IMR-90 (cell line): ENCODE measurements around the gene COL15A1. TPM values are rescaled to one million over a fixed set of nuclear protein-coding genes. Genes with fewer than 3 reads are reported as not detected.

Experiments
- ATAC-seq: fragments of 200-7000 bp; cut with Tn5 transposase; 2 replicates; pipeline ENCODE4 v1.9.1; 2020; ENCODE audit warnings: low read depth, mild to moderate bottlenecking, moderate library complexity
- BruUV-seq: library from RNA; stranded (reverse); fragments of 400-500 nt; replicated peaks from 2 replicates; lab custom pipeline; 2021; lab: Mats Ljungman, UMichigan
- CTCF ChIA-PET: fragments of 300-600 bp; formaldehyde crosslinking; extraction: SDS; loops from one replicate; lab custom pipeline; 2021; ENCODE audit warnings: antibody characterized with exemption; lab: Yijun Ruan, JAX
- POLR2A ChIA-PET: fragments of 300-600 bp; sonication (Branson Sonifier 250); formaldehyde crosslinking; loops from one replicate; lab custom pipeline; 2022; ENCODE audit warnings: antibody characterized with exemption; ENCODE audit not compliant: unreplicated experiment; lab: Charles Lee
- DNase-seq: peaks from one replicate; pipeline ENCODE4 v3.0.0; 2013
- H2AFZ ChIP-seq: replicated peaks from 2 replicates; pipeline ENCODE3; 2013; ENCODE audit warnings: low read length, mild to moderate bottlenecking; ENCODE audit not compliant: poor library complexity
- H2AK5ac ChIP-seq: 2 replicates; pipeline ENCODE4 v1.6.1; 2013; ENCODE audit warnings: low read depth, low read length, inconsistent platforms
- H2AK9ac ChIP-seq: replicated peaks from 2 replicates; pipeline ENCODE3; 2013; ENCODE audit warnings: mild to moderate bottlenecking, low read depth, low read length, moderate library complexity; ENCODE audit not compliant: poor library complexity
- H2BK120ac ChIP-seq: 2 replicates; pipeline ENCODE4 v1.6.1; 2013; ENCODE audit warnings: low read depth, low read length, inconsistent platforms
- H2BK15ac ChIP-seq: 3 replicates; pipeline ENCODE4 v1.6.1; 2013; ENCODE audit warnings: low read depth, low read length, inconsistent platforms
- H2BK20ac ChIP-seq: 2 replicates; pipeline ENCODE4 v1.6.1; 2013; ENCODE audit warnings: low read depth, mild to moderate bottlenecking, inconsistent platforms, low read length, moderate library complexity
- H2BK5ac ChIP-seq: 2 replicates; pipeline ENCODE4 v1.6.1; 2013; ENCODE audit warnings: mild to moderate bottlenecking, low read depth, low read length, inconsistent platforms; ENCODE audit not compliant: poor library complexity, severe bottlenecking
- H3K14ac ChIP-seq: replicated peaks from 2 replicates; pipeline ENCODE4 v1.6.1; 2013; ENCODE audit warnings: low read depth, low read length, inconsistent platforms
- H3K18ac ChIP-seq: 2 replicates; pipeline ENCODE4 v1.6.1; 2013; ENCODE audit warnings: low read depth, low read length, control low read depth
- H3K23ac ChIP-seq: 2 replicates; pipeline ENCODE4 v1.6.1; 2013; ENCODE audit warnings: low read depth, low read length, inconsistent platforms
- H3K27ac ChIP-seq: 2 replicates; pipeline ENCODE4 v1.5.1; 2013; ENCODE audit warnings: mild to moderate bottlenecking, control low read depth, low read length; ENCODE audit not compliant: insufficient read depth
- H3K27me3 ChIP-seq: 2 replicates; pipeline ENCODE4 v1.6.1; 2013; ENCODE audit warnings: low read length; ENCODE audit not compliant: control insufficient read depth, insufficient read depth
- H3K36me3 ChIP-seq: 2 replicates; pipeline ENCODE4 v1.6.1; 2013; ENCODE audit warnings: low read length, mixed read lengths; ENCODE audit not compliant: control insufficient read depth, insufficient read depth
- H3K4ac ChIP-seq: 2 replicates; pipeline ENCODE4 v1.6.1; 2013; ENCODE audit warnings: low read depth, low read length, inconsistent platforms
- H3K4me1 ChIP-seq: 2 replicates; pipeline ENCODE4 v1.6.1; 2013; ENCODE audit warnings: low read length, mixed read lengths; ENCODE audit not compliant: control insufficient read depth, insufficient read depth
- H3K4me2 ChIP-seq: 2 replicates; pipeline ENCODE4 v1.6.1; 2013; ENCODE audit warnings: low read depth, mild to moderate bottlenecking, control low read depth, low read length, moderate library complexity
- H3K4me3 ChIP-seq: 2 replicates; pipeline ENCODE4 v1.5.1; 2013; ENCODE audit warnings: low read depth, mild to moderate bottlenecking, control low read depth, low read length, moderate library complexity; ENCODE audit not compliant: insufficient read depth
- H3K56ac ChIP-seq: 2 replicates; pipeline ENCODE4 v1.6.1; 2013; ENCODE audit warnings: low read length, inconsistent platforms; ENCODE audit not compliant: insufficient read depth; ENCODE audit errors: extremely low read depth
- H3K79me1 ChIP-seq, 2 experiments: 2 replicates each; pipeline ENCODE4 v1.6.1; 2013; ENCODE audit warnings: low read length in 2 of 2, inconsistent platforms in 1 of 2, low read depth in 1 of 2
- H3K9ac ChIP-seq: 2 replicates; pipeline ENCODE4 v1.6.1; 2013; ENCODE audit warnings: low read depth, low read length, control low read depth
- H3K9me1 ChIP-seq: 2 replicates; pipeline ENCODE4 v1.6.1; 2013; ENCODE audit warnings: low read length, inconsistent platforms; ENCODE audit not compliant: insufficient read depth
- H3K9me3 ChIP-seq: 2 replicates; pipeline ENCODE4 v1.6.1; 2013; ENCODE audit warnings: low read length; ENCODE audit not compliant: control insufficient read depth, insufficient read depth
- H4K20me1 ChIP-seq: 2 replicates; pipeline ENCODE4 v1.6.1; 2013; ENCODE audit warnings: low read length, inconsistent platforms; ENCODE audit not compliant: insufficient read depth
- H4K5ac ChIP-seq: 2 replicates; pipeline ENCODE4 v1.6.1; 2013; ENCODE audit warnings: mild to moderate bottlenecking, low read depth, low read length, control low read depth
- H4K8ac ChIP-seq, 2 experiments: 2 replicates each; pipeline ENCODE4 v1.6.1; 2013; ENCODE audit warnings: low read depth in 2 of 2, low read length in 2 of 2, control low read depth in 1 of 2, inconsistent platforms in 1 of 2
- H4K91ac ChIP-seq: 2 replicates; pipeline ENCODE4 v1.6.1; 2013; ENCODE audit warnings: low read depth, low read length, inconsistent platforms; ENCODE audit not compliant: insufficient read depth
- BHLHE40 ChIP-seq: fragments of 150-350 bp; IDR thresholded peaks from 2 replicates; pipeline ENCODE4 v1.6.1; 2016; ENCODE audit warnings: mild to moderate bottlenecking, low read depth, low read length
- CEBPB ChIP-seq: IDR thresholded peaks from 2 replicates; pipeline ENCODE4 v1.6.1; 2012; ENCODE audit warnings: low read depth, low read length, improper control_type of control experiment
- CHD1 ChIP-seq: IDR thresholded peaks from 2 replicates; pipeline ENCODE4 v1.6.1; 2012; ENCODE audit warnings: low read depth, low read length, improper control_type of control experiment
- CTCF ChIP-seq: conservative IDR thresholded peaks from 2 replicates; pipeline ENCODE4 v1.5.1; 2012; ENCODE audit warnings: mild to moderate bottlenecking, low read depth, low read length, improper control_type of control experiment
- ELK1 ChIP-seq: fragments of 150-350 bp; IDR thresholded peaks from 2 replicates; pipeline ENCODE4 v1.6.1; 2016; ENCODE audit warnings: low read depth, mild to moderate bottlenecking, low read length, moderate library complexity, borderline replicate concordance
- FOS ChIP-seq: fragments of 150-350 bp; IDR thresholded peaks from 2 replicates; pipeline ENCODE4 v1.6.1; 2016; ENCODE audit warnings: low read depth, low read length
- MAFK ChIP-seq: IDR thresholded peaks from 2 replicates; pipeline ENCODE4 v1.6.1; 2012; ENCODE audit warnings: low read depth, low read length, improper control_type of control experiment
- MAZ ChIP-seq: IDR thresholded peaks from 2 replicates; pipeline ENCODE4 v1.6.1; 2012; ENCODE audit warnings: low read depth, mild to moderate bottlenecking, low read length, improper control_type of control experiment, moderate library complexity, borderline replicate concordance
- MXI1 ChIP-seq: IDR thresholded peaks from 2 replicates; pipeline ENCODE4 v1.6.1; 2012; ENCODE audit warnings: low read depth, mild to moderate bottlenecking, low read length, moderate library complexity, borderline replicate concordance
- NFE2L2 ChIP-seq: fragments of 150-350 bp; IDR thresholded peaks from 2 replicates; pipeline ENCODE4 v1.6.1; 2016; ENCODE audit warnings: low read depth, mild to moderate bottlenecking, low read length
- POLR2A ChIP-seq: IDR thresholded peaks from 2 replicates; pipeline ENCODE4 v1.6.1; 2012; ENCODE audit warnings: mild to moderate bottlenecking, low read depth, low read length
- RAD21 ChIP-seq: IDR thresholded peaks from 2 replicates; pipeline ENCODE4 v1.6.1; 2012; ENCODE audit warnings: low read length, improper control_type of control experiment
- RCOR1 ChIP-seq: IDR thresholded peaks from 2 replicates; pipeline ENCODE4 v1.6.1; 2012; ENCODE audit warnings: mild to moderate bottlenecking, low read length, improper control_type of control experiment; ENCODE audit not compliant: insufficient replicate concordance
- RFX5 ChIP-seq: IDR thresholded peaks from 2 replicates; pipeline ENCODE4 v1.8.0; 2012; ENCODE audit warnings: low read depth, mild to moderate bottlenecking, low read length, moderate library complexity
- SMC3 ChIP-seq: fragments of 150-350 bp; IDR thresholded peaks from 2 replicates; pipeline ENCODE4 v1.6.1; 2016; ENCODE audit warnings: low read depth, mild to moderate bottlenecking, antibody characterized with exemption, low read length, moderate library complexity
- WGBS, 2 experiments: methylation state at CpG; one replicate each; pipeline versions ENCODE4 v1.1.5 to v1.1.7; 2013; ENCODE audit warnings: missing lambda C conversion rate in 2 of 2; ENCODE audit not compliant: insufficient read length in 1 of 2; ENCODE audit errors: extremely low coverage in 2 of 2; 5-methylcytosine and 5-hydroxymethylcytosine counted together
- dilution Hi-C: fragments of 300-500 bp; cut with HindIII; formaldehyde crosslinking; loops from one replicate; pipeline ENCODE4 v1.14.3; 2018; ENCODE audit warnings: low sequenced_read_pairs; ENCODE audit not compliant: unreplicated experiment
- in situ Hi-C: fragments of 300-500 bp; cut with MboI; formaldehyde crosslinking; loops from 3 replicates; pipeline ENCODE4 v1.14.3; 2019; ENCODE audit warnings: low sequenced_read_pairs, inconsistent platforms, mixed read lengths
- intact Hi-C: fragments of 100-400 bp; cut with micrococcal nuclease; formaldehyde crosslinking; loops from 2 replicates; pipeline ENCODE4 v1.10.0; 2022
- polyA plus RNA-seq, 3 experiments: library from polyadenylated mRNA; depleted of rRNA; stranded (reverse); fragments of >200 nt; gene quantifications; 2 replicates each; pipeline ENCODE4 v1.2.3, GENCODE V29; 2012; ENCODE audit warnings: low replicate concordance in 1 of 3
- total RNA-seq: library from RNA; depleted of rRNA; stranded (reverse); fragments of >200 nt; gene quantifications from 2 replicates; pipeline ENCODE4 v1.2.3, GENCODE V29; 2012
- TF ChIP-seq, protein P1 (sequence below): fragments of 150-350 bp; IDR thresholded peaks from 2 replicates; pipeline ENCODE4 v1.6.1; 2017; ENCODE audit warnings: mild to moderate bottlenecking, antibody characterized with exemption, low read length, low read depth

The COL15A1 gene
- total and polyA plus RNA-seq, 2 of the 4 experiments (the other 2 are of a cell fraction): 2.2 to 3.7 TPM

GRCh38 chr9:98903961-98904411, 39.7 kb upstream of the COL15A1 start:
- DNase-seq: no peak
- Histone ChIP-seq H4K20me1 (0 out of 2 replicates have a peak, but pooled peaks cover 3% of the 10 kb centered on the region), H3K9ac (no peak overlapping the region), H3K4ac (peak overlapping the region; percentile 22; the same call in 1 of the 2 replicates), H3K18ac (no peak overlapping the region), H2BK5ac (no peak overlapping the region), H2BK20ac (peak overlapping the region; percentile 28; the same call in 1 of the 2 replicates), H2BK120ac (peak overlapping the region; percentile 44; the same call in 1 of the 2 replicates), H4K5ac (no peak overlapping the region), H3K4me2 (no peak overlapping the region), H3K23ac (no peak overlapping the region), H3K9me3 (no peaks in the 10 kb centered on the region), H2AFZ (no peak overlapping the region), H2AK9ac (peak overlapping the region; percentile 52), H2BK15ac (no peak overlapping the region; the same call in 2 of the 3 replicates), H3K27me3 (no peaks in the 10 kb centered on the region), H3K56ac (no peak overlapping the region), H3K4me1 (peaks cover 24% of the 10 kb centered on the region), H4K8ac (no peak overlapping the region), H3K9me1 (peaks cover 15% of the 10 kb centered on the region), H3K79me1 (no peaks in the 10 kb centered on the region; a peak in 1 of 4 replicates), H3K14ac (no peak overlapping the region), H3K27ac (no peak overlapping the region), H4K91ac (peak overlapping the region; percentile 11; the same call in 1 of the 2 replicates), H3K36me3 (no peaks in the 10 kb centered on the region), H2AK5ac (peak overlapping the region; percentile 61; the same call in 1 of the 2 replicates), H3K4me3 (no peak overlapping the region)
- ChIA-PET POLR2A (no interaction called here), CTCF (no interaction called here)
- ATAC-seq: no peak
- dilution Hi-C loops (no loop called here), intact Hi-C loops (no loop called here), in situ Hi-C loops (no loop called here)
- no TSS peak for BruUV-seq
- WGBS, 2 experiments: 80% methylated on average over 1 of the region's 8 CpGs; no CpG with 5 or more reads in 1 of the 2 experiments
- TF ChIP-seq, protein P1, sequence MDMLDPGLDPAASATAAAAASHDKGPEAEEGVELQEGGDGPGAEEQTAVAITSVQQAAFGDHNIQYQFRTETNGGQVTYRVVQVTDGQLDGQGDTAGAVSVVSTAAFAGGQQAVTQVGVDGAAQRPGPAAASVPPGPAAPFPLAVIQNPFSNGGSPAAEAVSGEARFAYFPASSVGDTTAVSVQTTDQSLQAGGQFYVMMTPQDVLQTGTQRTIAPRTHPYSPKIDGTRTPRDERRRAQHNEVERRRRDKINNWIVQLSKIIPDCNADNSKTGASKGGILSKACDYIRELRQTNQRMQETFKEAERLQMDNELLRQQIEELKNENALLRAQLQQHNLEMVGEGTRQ: no peak
- no peak for TF ChIP-seq BHLHE40
- TF ChIP-seq RAD21: no peak
- no peak for TF ChIP-seq ELK1
- TF ChIP-seq SMC3: no peak
- no peak for TF ChIP-seq RFX5
- no peak for TF ChIP-seq NFE2L2
- TF ChIP-seq POLR2A: no peak
- no peak for TF ChIP-seq MAFK
- TF ChIP-seq RCOR1: no peak
- TF ChIP-seq CHD1: no peak
- no peak for TF ChIP-seq MAZ
- TF ChIP-seq FOS: no peak
- no peak for TF ChIP-seq CTCF
- no peak for TF ChIP-seq CEBPB
- TF ChIP-seq MXI1: no peak
